ENCODE results near the gene ORMDL2. TPM values are rescaled to one million over a fixed set of nuclear protein-coding genes. Genes with fewer than 3 reads are reported as not detected.
"Not testable (repeated sequence)": the region's sequence is repeated elsewhere in the genome, so short reads cannot be mapped to it uniquely, and the experiment has no call there.

Gene ORMDL2
- total RNA-seq, 2 experiments from 2014 or later = 56.3 to 60.2 TPM

- peaks cover 8% of the 10 kb centered on the region for H3K27me3 Mint-ChIP-seq
- ChIA-PET CTCF (interaction anchor here (0.5 kb wide), 1 partner anchor 124 kb away, joined by 3 read pairs; no protein-coding TSS in a partner anchor), POLR2A (interaction anchor here (1.0 kb wide), 1 partner anchor 29 kb away, joined by 3 read pairs; no protein-coding TSS in a partner anchor)
- no peak overlapping the region for H3K4me3 Mint-ChIP-seq
- H3K4me1 Mint-ChIP-seq = peaks cover 14% of the 10 kb centered on the region
- DNase-seq = no peak
- no peaks in the 10 kb centered on the region for H3K36me3 Mint-ChIP-seq (ENCODE audit: low read depth)
- H3K9me3 Mint-ChIP-seq = no peaks in the 10 kb centered on the region
- no peak overlapping the region for H3K27ac Mint-ChIP-seq
Observed at GRCh38 chr12:55845361-55845760, 27.5 kb downstream of the ORMDL2 start.

- Mint-ChIP-seq H3K27me3 (peaks cover 12% of the 10 kb centered on the region), H3K9me3 (no peaks in the 10 kb centered on the region), H3K36me3 (ENCODE audit: low read depth) (no peaks in the 10 kb centered on the region), H3K27ac (no peak overlapping the region), H3K4me3 (no peak overlapping the region), H3K4me1 (peaks cover 14% of the 10 kb centered on the region)
- CTCF ChIA-PET = no interaction called here
- no peak for DNase-seq
- POLR2A ChIA-PET = interaction anchor here (1.2 kb wide), 1 partner anchor 9 kb away, joined by 3 read pairs; no protein-coding TSS in a partner anchor
Observed at GRCh38 chr12:55845785-55846496, 28.1 kb downstream of the ORMDL2 start.

GRCh38 chr12:55847033-55847432 lies 29.2 kb downstream of the ORMDL2 start:
- H3K4me1 Mint-ChIP-seq = peaks cover 14% of the 10 kb centered on the region
- DNase-seq = no peak
- H3K27ac Mint-ChIP-seq = no peak overlapping the region
- ChIA-PET POLR2A (interaction anchor here (1.0 to 2.2 kb wide), 4 partner anchors 11 to 59 kb away, joined by 3 to 12 read pairs (median 3); partner anchors contain the start of gene DNAJC14), CTCF (interaction anchor here (1.4 to 1.6 kb wide), 2 partner anchors 18 to 79 kb away, joined by 3 to 4 read pairs; partner anchors contain the start of gene DNAJC14)
- H3K9me3 Mint-ChIP-seq = no peaks in the 10 kb centered on the region
- H3K36me3 Mint-ChIP-seq (ENCODE audit: low read depth) = no peaks in the 10 kb centered on the region
- H3K27me3 Mint-ChIP-seq = peaks cover 15% of the 10 kb centered on the region
- H3K4me3 Mint-ChIP-seq = no peak overlapping the region

- peaks cover 14% of the 10 kb centered on the region for H3K27me3 Mint-ChIP-seq
- H3K27ac Mint-ChIP-seq = peak overlapping the region; percentile 11
- no peak overlapping the region for H3K4me3 Mint-ChIP-seq
- H3K36me3 Mint-ChIP-seq (ENCODE audit: low read depth) = no peaks in the 10 kb centered on the region
- ChIA-PET CTCF (interaction anchor here (1.0 to 1.6 kb wide), 3 partner anchors 18 to 182 kb away, joined by 3 to 4 read pairs (median 3); partner anchors contain the start of gene DNAJC14), POLR2A (interaction anchor here (1.0 to 2.2 kb wide), 4 partner anchors 11 to 18 kb away, joined by 3 to 12 read pairs (median 3); partner anchors contain the start of gene DNAJC14)
- H3K4me1 Mint-ChIP-seq = peaks cover 14% of the 10 kb centered on the region
- no peak for DNase-seq
- no peaks in the 10 kb centered on the region for H3K9me3 Mint-ChIP-seq
Observed at GRCh38 chr12:55847603-55848291, 29.9 kb downstream of the ORMDL2 start.

GRCh38 chr12:55849616-55850343 lies 31.9 kb downstream of the ORMDL2 start:
- Mint-ChIP-seq H3K4me3 (no peak overlapping the region), H3K9me3 (no peaks in the 10 kb centered on the region), H3K27ac (no peak overlapping the region), H3K36me3 (ENCODE audit: low read depth) (no peaks in the 10 kb centered on the region), H3K27me3 (peaks cover 14% of the 10 kb centered on the region), H3K4me1 (peaks cover 14% of the 10 kb centered on the region)
- CTCF ChIA-PET = no interaction called here
- POLR2A ChIA-PET = no interaction called here
- DNase-seq = no peak

GRCh38 chr12:55850401-55850800 lies 32.6 kb downstream of the ORMDL2 start:
- H3K4me3 Mint-ChIP-seq = no peak overlapping the region
- H3K27me3 Mint-ChIP-seq = peaks cover 14% of the 10 kb centered on the region
- no peak for DNase-seq
- no peak overlapping the region for H3K27ac Mint-ChIP-seq
- POLR2A ChIA-PET = no interaction called here
- CTCF ChIA-PET = no interaction called here
- no peaks in the 10 kb centered on the region for H3K36me3 Mint-ChIP-seq (ENCODE audit: low read depth)
- no peaks in the 10 kb centered on the region for H3K9me3 Mint-ChIP-seq
- H3K4me1 Mint-ChIP-seq = peaks cover 14% of the 10 kb centered on the region

- H3K27me3 Mint-ChIP-seq = peaks cover 14% of the 10 kb centered on the region
- no peak overlapping the region for H3K4me3 Mint-ChIP-seq
- no peaks in the 10 kb centered on the region for H3K36me3 Mint-ChIP-seq (ENCODE audit: low read depth)
- ChIA-PET CTCF (no interaction called here), POLR2A (no interaction called here)
- peaks cover 14% of the 10 kb centered on the region for H3K4me1 Mint-ChIP-seq
- no peak for DNase-seq
- no peaks in the 10 kb centered on the region for H3K9me3 Mint-ChIP-seq
- H3K27ac Mint-ChIP-seq = no peak overlapping the region
Observed at GRCh38 chr12:55850893-55851292, 33.1 kb downstream of the ORMDL2 start.

- CTCF ChIA-PET = no interaction called here
- POLR2A ChIA-PET = interaction anchor here (1.3 kb wide), 1 partner anchor 22 kb away, joined by 4 read pairs; no protein-coding TSS in a partner anchor
- Mint-ChIP-seq H3K9me3 (no peaks in the 10 kb centered on the region), H3K27me3 (peaks cover 11% of the 10 kb centered on the region), H3K36me3 (ENCODE audit: low read depth) (no peaks in the 10 kb centered on the region), H3K4me1 (peaks cover 5% of the 10 kb centered on the region), H3K4me3 (no peak overlapping the region), H3K27ac (no peak overlapping the region)
- DNase-seq = no peak
Observed at GRCh38 chr12:55852740-55853139, 34.9 kb downstream of the ORMDL2 start.

- POLR2A ChIA-PET = no interaction called here
- H3K4me3 Mint-ChIP-seq = no peak overlapping the region
- CTCF ChIA-PET = no interaction called here
- H3K27me3 Mint-ChIP-seq = no peaks in the 10 kb centered on the region
- no peaks in the 10 kb centered on the region for H3K4me1 Mint-ChIP-seq
- no peak for DNase-seq
- no peak overlapping the region for H3K27ac Mint-ChIP-seq
- H3K9me3 Mint-ChIP-seq = peaks cover 3% of the 10 kb centered on the region
- H3K36me3 Mint-ChIP-seq (ENCODE audit: low read depth) = no peaks in the 10 kb centered on the region
Observed at GRCh38 chr12:55861396-55861795, 43.6 kb downstream of the ORMDL2 start.

- CTCF ChIA-PET = no interaction called here
- no peaks in the 10 kb centered on the region for H3K4me1 Mint-ChIP-seq
- no peaks in the 10 kb centered on the region for H3K36me3 Mint-ChIP-seq (ENCODE audit: low read depth)
- no peaks in the 10 kb centered on the region for H3K27me3 Mint-ChIP-seq
- H3K4me3 Mint-ChIP-seq = no peak overlapping the region
- no peak overlapping the region for H3K27ac Mint-ChIP-seq
- POLR2A ChIA-PET = no interaction called here
- DNase-seq = no peak
- peaks cover 3% of the 10 kb centered on the region for H3K9me3 Mint-ChIP-seq
Observed at GRCh38 chr12:55861871-55862270, 44.0 kb downstream of the ORMDL2 start.

- Mint-ChIP-seq H3K4me3 (no peak overlapping the region), H3K27me3 (no peaks in the 10 kb centered on the region), H3K27ac (no peak overlapping the region), H3K36me3 (ENCODE audit: low read depth) (no peaks in the 10 kb centered on the region), H3K4me1 (no peaks in the 10 kb centered on the region), H3K9me3 (peaks cover 3% of the 10 kb centered on the region)
- no peak for DNase-seq
- ChIA-PET CTCF (no interaction called here), POLR2A (no interaction called here)
Observed at GRCh38 chr12:55862286-55862685, 44.4 kb downstream of the ORMDL2 start.

GRCh38 chr12:55862931-55863330 lies 45.1 kb downstream of the ORMDL2 start:
- H3K27me3 Mint-ChIP-seq; H3K4me3 Mint-ChIP-seq; CTCF ChIA-PET; H3K9me3 Mint-ChIP-seq; DNase-seq; H3K27ac Mint-ChIP-seq; POLR2A ChIA-PET; H3K4me1 Mint-ChIP-seq; H3K36me3 Mint-ChIP-seq (ENCODE audit: low read depth): not testable (repeated sequence)

GRCh38 chr12:55865327-55865726 lies 47.5 kb downstream of the ORMDL2 start:
- H3K27ac Mint-ChIP-seq = no peak overlapping the region
- H3K4me3 Mint-ChIP-seq = no peak overlapping the region
- ChIA-PET CTCF (interaction anchor here (0.7 kb wide), 1 partner anchor 130 kb away, joined by 4 read pairs; no protein-coding TSS in a partner anchor), POLR2A (interaction anchor here (0.7 to 1.2 kb wide), 2 partner anchors 48 to 51 kb away, joined by 3 to 4 read pairs; partner anchors contain the start of genes ORMDL2 and SARNP)
- no peaks in the 10 kb centered on the region for H3K36me3 Mint-ChIP-seq (ENCODE audit: low read depth)
- no peaks in the 10 kb centered on the region for H3K4me1 Mint-ChIP-seq
- peaks cover 4% of the 10 kb centered on the region for H3K9me3 Mint-ChIP-seq
- no peak for DNase-seq
- no peaks in the 10 kb centered on the region for H3K27me3 Mint-ChIP-seq
